GM21786 (cell line): ENCODE data around the gene RAP1GAP2.
"Not testable (repeated sequence)": the region's sequence is repeated elsewhere in the genome, so short reads cannot be mapped to it uniquely, and the experiment has no call there.

Source experiments
- ATAC-seq: cut with Tn5 transposase; IDR thresholded peaks from one replicate; pipeline ENCODE4 v1.9.1; 2021; ENCODE audit not compliant: unreplicated experiment

The RAP1GAP2 gene

DNA sequence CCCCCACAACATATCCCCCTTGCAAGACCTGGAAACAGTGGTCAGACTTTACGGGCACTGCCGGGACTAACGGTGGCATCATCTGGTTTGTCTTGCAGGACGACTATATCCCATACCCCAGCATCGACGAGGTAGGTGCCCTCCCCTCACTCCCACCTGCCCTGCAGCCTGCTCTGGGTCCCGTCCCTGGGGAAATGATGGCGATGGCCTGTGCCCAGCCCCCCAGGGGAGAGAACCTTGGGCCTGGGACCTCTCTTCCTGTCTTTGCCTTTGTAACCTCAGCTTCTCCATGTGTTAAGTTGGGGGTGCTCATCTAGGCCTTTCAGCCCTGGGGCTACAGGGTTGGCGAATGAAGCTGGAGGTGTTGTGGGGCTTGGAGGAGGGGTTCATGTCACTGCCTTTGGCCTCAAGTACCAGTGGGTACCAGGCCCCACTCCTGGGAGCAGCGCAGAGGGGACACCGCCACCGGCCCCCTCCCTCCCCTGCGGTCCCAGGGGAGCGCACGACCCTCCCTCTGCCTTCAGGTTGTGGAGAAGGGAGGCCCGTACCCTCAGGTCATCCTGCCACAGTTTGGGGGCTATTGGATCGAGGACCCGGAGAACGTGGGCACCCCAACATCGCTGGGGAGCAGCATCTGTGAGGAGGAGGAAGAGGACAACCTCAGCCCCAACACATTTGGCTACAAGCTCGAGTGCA lies 167.2 kb downstream of the RAP1GAP2 start:
- ATAC-seq = no peak

DNA sequence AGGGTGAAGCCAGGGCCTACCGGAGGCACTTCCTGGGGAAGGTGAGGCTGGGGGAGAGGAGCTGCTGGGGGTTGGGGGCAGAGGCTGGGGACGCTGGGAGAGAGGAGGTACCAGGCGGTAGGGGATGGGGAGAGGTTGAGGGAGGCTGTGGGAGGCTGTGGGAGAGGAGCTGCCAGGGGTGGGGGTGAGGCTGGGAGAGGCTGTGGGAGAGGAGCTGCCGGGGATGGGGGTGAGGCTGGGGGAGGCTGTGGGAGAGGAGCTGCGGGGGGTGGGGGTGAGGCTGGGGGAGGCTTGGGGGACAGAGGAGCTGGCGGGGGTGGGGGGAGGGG lies 167.8 kb downstream of the RAP1GAP2 start:
- ATAC-seq = no peak

DNA sequence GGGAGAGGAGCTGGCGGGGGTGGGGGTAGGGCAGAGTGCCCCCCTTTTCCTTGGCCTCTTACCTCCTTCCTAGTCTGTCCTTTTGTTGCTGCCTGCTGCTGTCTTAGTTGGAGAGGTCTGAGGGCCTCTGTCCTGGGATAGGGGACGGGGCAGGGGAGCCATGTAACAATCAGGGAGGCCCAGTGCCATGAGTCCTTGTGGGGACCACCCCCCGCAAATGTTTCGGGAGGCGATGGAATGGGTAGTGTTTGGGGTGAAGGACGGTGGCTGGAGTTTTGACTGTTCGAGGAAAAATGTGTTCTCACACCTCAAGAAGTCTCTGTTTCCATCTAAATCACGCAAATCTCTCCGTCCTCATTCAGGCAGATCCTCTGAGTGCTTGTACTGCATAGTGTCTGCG lies 168.1 kb downstream of the RAP1GAP2 start:
- no peak for ATAC-seq

DNA sequence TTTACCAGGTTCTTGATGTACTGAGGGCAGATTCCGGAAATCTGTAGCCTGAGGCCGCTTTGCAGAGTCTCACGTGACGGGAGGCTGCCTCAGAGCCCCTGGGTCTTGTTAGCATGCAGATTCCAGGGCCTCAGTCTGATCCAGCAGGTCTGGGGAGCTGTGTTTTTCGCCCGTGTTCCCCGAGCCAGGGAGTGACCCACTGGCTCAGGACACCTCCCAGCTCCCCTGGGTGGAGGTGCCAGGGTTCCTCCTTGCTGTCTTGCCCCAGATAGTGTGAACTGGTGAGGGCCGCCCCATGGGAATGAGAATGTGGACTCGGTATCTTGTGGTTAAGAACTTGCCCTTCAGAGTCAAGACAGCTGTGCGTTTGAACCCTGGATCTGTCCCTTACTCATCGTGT lies 168.6 kb downstream of the RAP1GAP2 start:
- ATAC-seq = no peak

DNA sequence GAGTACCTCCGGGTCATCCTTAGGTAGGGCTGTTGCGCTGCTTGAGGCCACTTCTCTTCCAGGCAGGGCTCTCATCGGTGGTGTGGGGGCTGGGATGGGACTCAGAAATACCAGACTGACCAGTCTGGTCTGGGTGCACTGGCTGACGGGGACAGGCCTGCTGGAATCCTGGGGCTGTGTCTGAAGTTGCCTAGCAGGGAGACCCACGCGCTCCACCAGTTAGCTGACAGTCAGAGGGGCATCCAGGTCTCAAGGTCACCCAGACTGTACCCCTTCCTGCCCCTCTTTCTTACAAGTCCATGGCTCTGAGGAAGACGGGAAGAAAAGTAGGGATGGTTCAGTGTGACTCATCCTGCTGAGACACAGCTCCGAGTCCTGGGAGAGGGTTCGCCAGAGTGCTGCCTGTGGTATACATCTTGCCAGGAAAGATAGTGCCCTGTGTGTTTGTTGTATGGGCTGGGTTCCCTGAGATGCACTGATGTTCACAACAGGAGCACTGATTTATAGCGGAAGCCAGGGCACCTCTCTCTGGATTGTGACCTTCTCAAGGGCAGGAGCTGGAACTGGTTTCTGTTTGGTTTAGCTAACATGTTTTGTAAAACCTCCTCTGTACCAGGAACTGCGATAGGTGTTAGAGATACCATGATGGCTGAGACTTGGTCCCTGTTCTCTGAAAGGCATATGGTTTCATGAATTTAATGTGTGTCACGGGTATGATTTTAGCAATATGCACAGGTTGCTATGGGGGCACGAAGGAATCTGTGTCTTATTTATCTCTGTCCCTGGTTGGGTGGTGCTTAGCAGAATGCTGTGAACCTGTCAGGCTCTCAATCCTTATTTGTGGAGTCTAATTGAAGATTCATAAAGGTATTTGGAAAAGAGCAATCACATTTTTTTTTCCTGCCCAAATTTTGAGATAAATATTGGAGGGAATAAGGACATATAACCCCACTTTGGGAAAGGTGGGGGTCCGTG lies 169.7 kb downstream of the RAP1GAP2 start:
- no peak for ATAC-seq

DNA sequence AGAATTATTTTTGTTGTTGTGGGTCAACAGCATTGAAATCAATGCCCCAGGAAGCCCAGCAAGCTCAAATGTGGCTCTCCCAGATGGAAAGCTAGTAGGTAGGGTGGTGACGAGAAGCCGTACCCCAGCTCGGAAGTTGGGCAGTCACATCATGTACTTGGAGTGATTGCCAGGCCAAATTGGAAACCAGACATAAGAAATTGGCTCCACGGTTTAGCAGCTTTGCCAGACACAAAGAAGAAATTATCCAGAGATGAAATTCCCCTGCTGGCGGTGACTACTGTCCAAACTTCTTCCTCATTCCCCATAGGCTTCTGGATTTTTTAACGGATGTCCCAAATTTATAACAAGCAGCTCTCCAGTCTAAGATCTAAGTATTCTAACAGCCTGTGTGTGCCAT lies 171.3 kb downstream of the RAP1GAP2 start:
- no peak for ATAC-seq

DNA sequence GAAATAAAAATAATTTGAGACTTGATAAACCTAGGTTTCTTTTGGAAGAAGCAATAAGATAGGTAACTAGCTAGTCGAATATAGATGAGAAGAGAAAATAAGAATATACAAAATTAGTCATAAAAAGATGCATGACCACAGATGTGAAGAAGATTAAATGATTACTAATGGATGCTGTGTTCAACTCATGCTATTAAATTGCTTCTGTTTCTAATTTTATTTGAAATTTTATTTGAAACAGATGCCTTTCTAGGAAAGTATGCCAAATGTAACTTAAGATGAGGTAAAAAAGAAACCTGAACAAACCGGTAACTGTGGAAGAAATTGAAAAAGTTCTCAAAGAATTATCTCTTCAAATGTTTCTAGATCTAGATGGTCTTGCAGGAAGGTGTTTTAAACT lies 175.6 kb downstream of the RAP1GAP2 start:
- no peak for ATAC-seq

DNA sequence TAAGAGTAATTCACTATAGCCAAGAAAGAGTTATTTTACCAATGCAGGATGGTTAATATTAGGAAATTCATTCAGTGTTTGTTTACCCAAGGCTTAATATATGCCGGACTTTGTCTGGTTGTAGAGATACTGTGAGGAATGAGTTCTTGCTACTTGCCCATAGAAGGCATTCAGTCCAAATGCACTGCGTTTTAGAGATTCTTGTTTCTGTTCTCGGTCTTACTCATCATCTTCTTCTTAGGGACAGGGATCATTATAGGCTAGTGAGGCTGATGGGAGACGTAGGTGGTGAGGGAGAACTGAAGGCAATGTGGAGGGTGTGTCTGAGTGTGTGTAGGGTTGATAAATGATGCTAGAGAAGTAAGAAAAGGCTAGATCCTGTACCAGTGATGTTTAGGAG lies 176.5 kb downstream of the RAP1GAP2 start:
- ATAC-seq = no peak

DNA sequence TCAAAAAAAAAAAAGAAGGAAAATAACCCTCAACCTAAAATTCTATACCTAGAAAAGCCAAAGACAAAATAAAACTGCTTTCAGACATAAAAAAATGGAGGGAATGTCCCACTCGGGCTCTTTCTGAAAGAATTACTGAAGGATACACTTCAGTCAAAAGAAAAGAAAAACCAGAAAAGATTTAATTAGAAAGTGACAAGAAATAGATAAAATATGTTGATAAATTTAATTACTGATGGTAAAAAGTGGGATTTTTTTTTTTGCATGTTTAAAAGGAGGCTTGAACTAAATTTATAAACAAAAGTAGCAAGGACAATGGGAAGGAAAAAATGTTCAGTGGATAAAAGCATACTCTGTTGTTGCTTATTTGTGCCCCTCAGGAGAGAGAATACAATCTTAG lies 178.1 kb downstream of the RAP1GAP2 start:
- no peak for ATAC-seq

DNA sequence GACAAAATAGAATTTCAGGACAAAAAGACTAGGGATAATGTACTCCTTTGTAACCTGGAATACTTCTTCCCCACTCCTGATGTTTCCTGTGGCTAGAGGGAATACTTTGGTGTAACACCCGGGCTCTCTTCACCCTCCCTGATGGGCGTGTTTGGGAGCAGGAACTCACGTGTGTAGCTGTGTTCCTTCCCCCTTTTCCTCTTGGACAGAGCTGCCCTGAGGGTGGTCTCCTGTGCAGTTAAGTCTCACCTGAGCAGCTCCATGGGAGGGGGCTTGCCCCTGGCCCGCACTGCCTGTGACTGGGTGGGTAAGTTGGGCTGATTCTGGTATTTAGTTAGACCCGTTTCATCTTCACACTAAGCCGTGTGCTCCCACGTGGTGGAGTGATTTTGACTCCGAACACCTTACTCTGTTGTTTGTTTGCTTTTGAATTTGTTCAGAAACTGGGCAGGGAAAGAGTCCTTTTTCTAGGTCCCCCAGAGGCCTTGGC lies 179.3 kb downstream of the RAP1GAP2 start:
- ATAC-seq = no peak

DNA sequence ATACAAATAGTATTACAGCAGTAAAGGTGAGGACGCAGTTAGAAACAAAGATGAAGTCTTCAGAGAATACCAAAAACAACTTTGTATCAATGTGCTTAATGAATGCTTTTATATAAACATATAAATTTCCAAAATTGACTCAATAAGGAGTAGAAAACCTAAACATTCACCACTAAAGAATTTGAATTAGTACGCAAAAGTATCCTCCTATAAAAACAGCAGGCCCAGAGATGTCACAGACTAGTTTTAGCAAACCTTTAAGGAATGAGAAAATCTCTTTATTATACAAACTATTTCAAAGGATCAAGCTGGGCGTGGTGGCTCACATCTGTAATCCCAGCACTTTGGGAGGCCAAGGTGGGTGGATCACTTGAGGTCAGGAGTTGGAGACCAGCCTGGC lies 180.9 kb downstream of the RAP1GAP2 start:
- no peak for ATAC-seq

DNA sequence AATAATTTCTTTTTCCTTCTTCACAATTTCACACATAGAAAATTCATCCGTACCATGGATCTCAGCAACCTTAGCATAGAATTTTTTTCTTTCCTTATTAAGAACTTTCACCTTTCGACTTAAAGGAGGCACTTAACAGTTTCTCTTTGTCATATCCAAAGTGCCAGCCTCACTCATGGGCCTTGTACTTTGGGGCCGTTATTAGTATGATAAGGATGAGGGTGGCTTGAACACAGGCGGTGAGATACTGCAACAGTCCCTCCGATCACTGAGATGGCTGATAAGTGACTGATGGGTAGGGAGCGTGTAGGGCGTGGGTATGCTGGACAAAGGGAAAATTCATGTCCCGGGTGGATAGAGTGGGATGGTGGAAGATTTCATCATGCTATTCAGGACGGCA lies 181.9 kb downstream of the RAP1GAP2 start:
- ATAC-seq = no peak

DNA sequence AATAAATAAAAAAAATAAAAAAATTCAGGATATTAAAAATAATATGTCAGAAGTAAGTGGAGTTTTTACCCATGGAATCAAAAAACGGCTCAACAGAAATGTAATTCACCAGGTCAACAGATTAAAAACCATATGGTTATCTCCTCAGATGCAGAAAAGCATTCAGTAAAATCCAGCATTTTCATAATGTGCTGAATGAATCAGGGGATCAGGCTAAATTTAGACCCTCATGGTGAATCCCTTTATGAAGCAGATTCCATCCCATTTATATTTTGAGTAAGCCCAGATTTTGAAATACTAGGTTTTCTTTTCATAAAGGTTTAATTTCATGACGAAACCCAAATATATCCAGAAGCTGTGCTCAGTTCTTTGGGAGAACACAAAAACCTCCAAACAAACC lies 182.8 kb downstream of the RAP1GAP2 start:
- ATAC-seq = no peak

DNA sequence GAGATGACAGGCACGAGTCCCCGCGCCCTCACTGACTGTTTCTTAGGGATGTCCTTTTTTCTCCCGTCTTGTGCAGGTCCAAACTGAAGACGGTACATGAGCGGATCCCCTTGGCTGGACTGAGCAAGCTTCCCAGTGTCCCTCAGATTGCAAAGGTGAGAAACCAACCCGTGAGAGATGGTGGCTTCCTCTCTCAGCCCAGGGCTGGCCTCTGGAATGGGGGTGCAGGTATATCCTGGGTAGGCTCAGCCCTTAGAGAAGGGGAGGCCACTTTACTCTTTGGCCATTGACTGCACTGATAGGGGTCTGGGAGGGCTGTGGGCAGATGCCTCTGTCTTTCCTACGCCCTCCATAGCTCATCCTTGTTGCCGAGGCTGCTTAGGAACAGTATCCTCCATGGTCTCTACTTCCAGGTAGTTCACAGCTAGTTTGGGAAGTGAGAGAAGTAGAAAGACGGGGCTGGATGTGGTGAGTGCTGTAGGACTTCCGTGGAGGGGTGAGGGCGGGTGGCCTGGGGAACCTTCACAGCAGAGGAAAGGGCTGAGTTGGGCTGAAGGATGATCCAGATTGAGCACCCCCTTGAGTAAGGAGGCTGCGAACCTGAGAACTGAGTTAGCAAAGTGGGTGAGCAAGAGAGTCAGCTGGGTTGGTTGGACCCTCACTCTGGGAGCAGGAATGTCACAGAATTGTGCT lies 184.1 kb downstream of the RAP1GAP2 start:
- no peak for ATAC-seq

DNA sequence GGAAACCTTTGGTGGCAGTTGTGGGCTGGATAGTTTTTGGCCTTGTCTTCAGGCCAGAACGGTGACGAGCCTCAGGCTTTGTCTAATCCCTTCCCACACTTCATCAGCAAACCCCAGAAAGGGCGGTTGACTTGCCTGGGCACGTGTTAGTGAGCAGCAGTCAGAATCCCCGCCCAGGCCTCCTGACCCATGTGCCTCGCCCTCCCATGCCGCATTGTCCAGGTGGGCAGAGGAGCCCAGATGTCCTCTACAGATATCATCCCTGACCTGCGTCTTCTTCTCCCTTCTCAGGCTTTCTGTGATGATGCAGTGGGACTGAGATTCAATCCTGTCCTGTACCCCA lies 184.6 kb downstream of the RAP1GAP2 start:
- no peak for ATAC-seq

DNA sequence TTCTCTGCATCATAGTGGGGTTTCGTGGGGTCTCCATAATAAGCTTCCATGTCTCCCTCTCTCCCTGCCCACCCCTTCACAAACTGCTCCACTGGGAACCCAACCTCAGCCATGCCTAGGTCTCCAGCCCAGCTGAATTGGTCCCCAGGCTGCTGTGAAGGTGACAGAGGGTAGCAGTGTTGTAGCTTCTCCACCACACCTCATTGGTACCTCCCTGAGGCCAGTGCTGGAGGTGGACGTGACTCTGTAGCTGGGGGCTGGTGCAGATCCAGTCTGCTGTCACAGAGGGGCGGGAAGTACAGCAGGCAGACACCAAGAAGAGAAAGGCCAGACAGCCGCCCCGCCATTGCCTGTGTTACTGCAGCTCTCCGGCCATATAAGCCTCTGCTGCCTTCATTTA lies 185.1 kb downstream of the RAP1GAP2 start:
- ATAC-seq = no peak

DNA sequence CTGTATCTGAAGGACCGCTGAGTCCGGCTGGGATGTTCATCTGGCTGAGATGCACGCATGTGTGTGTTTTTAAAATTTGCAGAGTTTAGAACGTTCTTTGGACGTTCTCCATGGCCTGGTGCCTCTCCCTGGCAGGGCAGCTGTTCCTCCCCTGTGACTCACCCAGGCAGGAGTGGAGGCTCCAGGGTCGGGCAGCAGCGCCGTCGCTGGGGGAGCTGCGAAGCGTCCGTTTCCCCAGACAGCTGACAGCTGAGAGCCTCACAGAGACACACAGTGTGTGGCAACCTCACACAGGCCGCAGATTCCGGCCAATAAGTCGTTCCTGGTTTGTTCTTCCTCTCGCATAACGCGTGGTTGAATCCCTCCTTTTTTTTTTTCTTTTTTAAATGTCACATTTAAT lies 186.6 kb downstream of the RAP1GAP2 start:
- no peak for ATAC-seq

DNA sequence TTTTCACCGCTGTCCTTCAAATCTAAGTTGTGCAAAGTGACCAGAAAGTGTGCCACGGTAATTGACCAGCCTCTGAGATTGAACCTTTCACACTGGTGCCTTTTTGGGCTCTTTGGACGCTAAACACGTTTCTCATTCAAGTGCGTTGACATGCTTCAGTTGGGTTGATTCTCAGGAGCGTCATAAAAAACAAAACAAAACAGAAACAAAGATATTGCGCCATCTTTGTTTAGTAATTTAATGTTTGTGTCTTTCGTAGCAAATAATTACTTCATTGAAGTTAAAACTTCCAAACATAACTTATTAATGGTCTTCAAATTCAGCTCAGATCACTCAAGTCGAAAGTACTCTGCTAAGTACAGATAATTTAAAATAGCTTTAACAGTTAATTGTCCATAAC lies 187.0 kb downstream of the RAP1GAP2 start:
- no peak for ATAC-seq

DNA sequence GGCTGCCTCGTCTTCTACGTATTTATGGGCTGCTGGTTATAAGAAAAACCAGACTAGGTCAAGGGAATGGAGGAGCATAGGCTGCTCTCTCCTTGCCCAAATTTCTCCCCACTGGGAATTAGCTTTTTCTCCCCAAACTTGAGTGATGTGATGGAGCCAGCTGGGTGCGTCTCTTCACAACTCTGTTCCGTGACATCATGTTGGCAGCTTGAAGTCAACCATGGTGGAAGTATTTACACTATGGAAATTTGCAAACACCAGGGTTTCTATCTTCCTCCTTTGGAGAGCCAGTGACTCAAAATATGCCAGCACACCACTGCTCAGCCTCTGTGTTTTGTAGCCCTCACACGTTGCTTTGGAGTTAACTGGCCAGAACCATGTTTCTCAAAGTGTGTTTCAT lies 189.1 kb downstream of the RAP1GAP2 start:
- no peak for ATAC-seq

DNA sequence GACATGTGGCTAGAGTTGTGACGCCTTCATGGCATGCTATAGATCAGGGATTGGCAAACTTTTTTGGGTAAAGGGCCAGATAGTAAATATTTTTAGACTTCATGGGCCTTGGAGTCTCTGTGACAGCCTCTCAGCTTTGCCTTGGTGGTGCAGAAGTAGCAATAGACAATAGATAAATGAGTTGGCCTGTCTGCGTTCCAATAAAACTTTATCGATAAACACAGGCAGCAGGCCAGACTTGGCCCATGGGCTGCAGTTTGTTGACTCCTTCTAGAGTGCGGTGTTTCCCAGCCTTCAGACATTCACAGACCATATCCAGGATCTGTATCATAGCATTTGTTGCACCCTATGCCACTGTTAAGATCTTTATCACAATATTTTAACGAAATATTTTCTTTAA lies 190.7 kb downstream of the RAP1GAP2 start:
- ATAC-seq = no peak

DNA sequence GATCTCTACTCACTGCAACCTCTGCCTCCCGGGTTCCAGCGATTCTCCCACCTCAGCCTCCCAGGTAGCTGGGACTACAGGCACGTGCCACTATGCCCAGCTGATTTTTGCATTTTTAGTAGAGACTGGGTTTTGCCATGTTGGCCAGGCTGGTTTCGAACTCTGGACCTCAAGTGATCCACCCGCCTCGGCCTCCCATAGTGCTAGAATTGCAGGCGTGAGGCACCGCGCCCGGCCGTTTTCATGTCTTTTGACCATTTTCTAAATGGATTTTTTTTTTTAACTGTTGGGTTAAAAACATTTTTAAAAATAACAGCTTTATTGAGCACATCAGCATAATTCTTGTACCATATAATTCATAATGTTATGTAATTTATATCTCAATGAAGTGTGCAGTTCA lies 193.2 kb downstream of the RAP1GAP2 start:
- ATAC-seq = not testable (repeated sequence)

DNA sequence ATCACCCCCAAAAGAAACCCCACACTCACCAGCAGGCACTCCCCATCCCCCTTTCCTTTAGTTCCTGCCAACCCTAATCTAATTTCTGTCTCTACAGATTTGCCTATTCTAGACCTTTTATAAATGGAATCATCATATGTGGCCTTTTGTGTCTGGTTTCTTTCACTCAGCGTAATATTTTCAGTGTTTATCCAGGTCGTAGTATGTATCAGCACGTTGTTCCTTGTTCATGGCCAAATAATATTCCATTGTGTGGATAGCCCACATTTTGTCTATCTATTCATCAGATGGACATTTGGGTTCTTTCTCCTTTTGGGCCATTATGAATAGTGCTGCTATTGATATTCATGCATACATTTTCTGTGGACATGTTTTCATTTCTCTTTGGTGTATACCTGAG lies 193.6 kb downstream of the RAP1GAP2 start:
- ATAC-seq = no peak
